Erythroblast (primary cell): ENCODE results near the gene AK8.

Source experiments
- GATA1 ChIP-seq: IDR thresholded peaks from 2 replicates; pipeline ENCODE4 v1.6.1; 2011; ENCODE audit warnings: low read depth, mild to moderate bottlenecking, control low read depth, low read length, moderate library complexity
- POLR2A ChIP-seq: IDR thresholded peaks from 2 replicates; pipeline ENCODE4 v1.6.1; 2011; ENCODE audit warnings: mild to moderate bottlenecking, low read length

- TF ChIP-seq POLR2A: no peak
- TF ChIP-seq GATA1: no peak
These were observed 18.8 kb upstream of the AK8 start for GRCh38 chr9:132896906-132897305.
